Muscle of leg (tissue), 11 donors: ENCODE data around the gene MRPS15. TPM values are rescaled to one million over a fixed set of nuclear protein-coding genes. Genes with fewer than 3 reads are reported as not detected.

Source experiments
- DNase-seq: peaks from one replicate; pipeline ENCODE4 v3.0.0; 2013
- H3K27ac ChIP-seq: one replicate; pipeline ENCODE4 v1.5.1; 2013; ENCODE audit warnings: mild to moderate bottlenecking, low read length, control low read depth
- H3K27me3 ChIP-seq: one replicate; pipeline ENCODE4 v1.6.1; 2013; ENCODE audit warnings: low read length; ENCODE audit not compliant: control insufficient read depth, insufficient read depth
- H3K36me3 ChIP-seq: one replicate; pipeline ENCODE4 v1.6.1; 2013; ENCODE audit warnings: low read length; ENCODE audit not compliant: control insufficient read depth, insufficient read depth
- H3K4me1 ChIP-seq: one replicate; pipeline ENCODE4 v1.6.1; 2013; ENCODE audit warnings: low read length; ENCODE audit not compliant: control insufficient read depth, insufficient read depth
- H3K4me3 ChIP-seq: one replicate; pipeline ENCODE4 v1.5.1; 2013; ENCODE audit warnings: low read length, control low read depth
- H3K9me3 ChIP-seq: replicated peaks from 2 replicates; pipeline ENCODE4 v1.6.1; 2013; ENCODE audit warnings: low read depth, low read length; ENCODE audit not compliant: control insufficient read depth
- WGBS: methylation state at CpG from one replicate; pipeline ENCODE4 v1.1.5; 2013; ENCODE audit warnings: missing lambda C conversion rate; ENCODE audit not compliant: insufficient coverage; 5-methylcytosine and 5-hydroxymethylcytosine counted together
- polyA plus RNA-seq, 8 donors: library from polyadenylated mRNA; unstranded; fragments of 120-200 nt; gene quantifications; one replicate each; pipeline versions ENCODE4 v1.2.1 to v1.2.3, GENCODE V29; 2013; ENCODE audit warnings: inconsistent platforms in 1 of 8, low replicate concordance in 1 of 8; ENCODE audit not compliant: insufficient read length in 8 of 8, insufficient read depth in 1 of 8
- total RNA-seq: library from RNA; stranded (reverse); fragments of 120-200 nt; gene quantifications from one replicate; pipeline ENCODE4 v1.2.4, GENCODE V29; 2013

Gene MRPS15
- total and polyA plus RNA-seq, 9 donors, result 44.6 to 65.6 (median 59.8) TPM

DNA sequence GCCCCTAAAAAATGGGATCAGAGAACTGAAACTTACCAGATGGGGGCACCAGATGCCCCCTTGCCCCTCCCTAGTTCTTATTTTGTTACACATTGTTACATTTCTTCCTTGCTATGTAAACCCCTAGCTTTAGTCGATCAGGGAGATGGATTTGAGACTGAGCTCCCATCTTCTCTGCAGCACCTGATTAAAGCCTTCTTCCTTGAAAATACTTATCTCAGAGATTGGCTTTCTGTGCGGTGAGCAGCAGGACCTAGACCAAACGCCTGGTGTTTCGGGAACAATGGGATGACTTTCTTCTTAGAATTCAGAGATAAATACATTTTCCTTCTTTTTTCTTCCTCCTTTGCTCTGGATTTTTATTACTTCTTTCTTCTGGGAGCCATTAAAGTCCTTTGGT lies 49.8 kb downstream of the MRPS15 start:
- H3K4me3 ChIP-seq, result no peak overlapping the region
- H3K27me3 ChIP-seq, result no peaks in the 10 kb centered on the region
- no peak for DNase-seq
- no peaks in the 10 kb centered on the region for H3K4me1 ChIP-seq
- 86% methylated on average over 1 of the region's 4 CpGs for WGBS
- peaks cover 10% of the 10 kb centered on the region for H3K36me3 ChIP-seq
- no peak overlapping the region for H3K27ac ChIP-seq
- no peaks in the 10 kb centered on the region for H3K9me3 ChIP-seq

DNA sequence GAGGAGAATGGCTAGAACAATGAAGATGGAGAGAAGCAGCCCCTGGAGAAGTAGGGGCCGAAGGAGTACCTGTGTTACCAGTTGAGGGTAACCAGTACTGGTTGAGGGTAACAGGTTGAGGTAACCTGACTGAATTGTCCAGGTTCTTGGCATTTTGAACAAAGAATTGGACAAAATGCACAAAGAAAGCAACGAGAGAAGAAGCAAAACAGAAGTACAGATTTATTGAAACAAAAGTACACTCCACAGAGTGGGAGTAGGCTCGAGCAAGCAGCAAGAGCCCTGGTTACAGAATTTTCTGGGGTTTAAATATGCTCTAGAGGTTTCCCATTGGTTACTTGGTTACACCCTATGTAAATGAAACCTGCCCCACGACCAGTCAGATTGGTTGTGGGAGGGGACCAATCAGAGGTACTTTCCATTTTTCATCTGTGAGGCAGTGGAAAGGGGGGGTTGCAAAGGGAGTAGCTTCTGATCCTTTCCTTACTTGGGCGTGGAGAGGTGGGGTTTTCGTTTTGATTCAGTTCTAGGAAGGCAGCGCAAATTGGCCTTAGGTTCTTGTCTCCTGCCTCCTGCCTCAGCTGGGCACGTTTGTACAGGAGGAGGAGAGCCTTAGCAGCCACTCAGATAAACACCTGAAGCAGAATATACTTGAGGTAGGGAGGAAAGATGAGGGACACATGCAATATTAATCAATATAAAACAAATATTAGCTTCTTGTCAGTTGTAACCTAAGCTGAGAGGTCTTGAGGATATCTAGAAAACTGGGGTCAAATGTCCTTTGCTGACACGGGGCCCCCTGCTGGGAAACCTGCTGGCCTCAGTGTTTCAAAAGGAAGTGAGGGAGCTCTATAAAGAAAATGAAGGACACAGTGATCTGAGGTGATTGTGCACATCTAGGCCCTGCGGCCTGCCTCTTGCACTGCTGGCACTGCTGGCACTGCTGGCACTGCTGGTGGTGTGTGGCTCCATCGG lies 52.2 kb downstream of the MRPS15 start:
- Histone ChIP-seq H3K36me3 (no peaks in the 10 kb centered on the region), H3K27me3 (no peaks in the 10 kb centered on the region), H3K9me3 (no peaks in the 10 kb centered on the region), H3K4me3 (no peak overlapping the region), H3K27ac (no peak overlapping the region), H3K4me1 (no peaks in the 10 kb centered on the region)
- no peak for DNase-seq
- WGBS, result 89% methylated on average over 1 of the region's 11 CpGs

DNA sequence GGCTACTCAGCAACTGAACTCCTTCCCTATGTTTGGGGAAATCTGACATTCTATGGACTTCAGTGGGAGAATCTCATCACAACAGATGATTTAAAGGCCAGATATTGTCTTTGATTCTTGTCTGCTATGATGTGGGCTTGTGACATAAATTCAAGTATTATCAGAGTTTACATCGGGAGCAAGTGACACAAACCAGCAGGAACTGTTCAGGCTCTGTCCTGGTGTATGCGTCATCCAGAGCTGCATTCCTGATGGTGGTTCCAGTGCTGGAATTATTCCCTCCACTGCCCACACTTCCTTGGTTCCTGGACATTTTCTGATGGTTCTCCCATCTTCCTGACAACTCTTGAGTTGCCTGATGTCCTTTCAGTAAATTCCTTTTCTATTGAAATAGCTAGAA lies 55.7 kb downstream of the MRPS15 start:
- no peak for DNase-seq
- Histone ChIP-seq H3K4me1 (no peaks in the 10 kb centered on the region), H3K27me3 (no peaks in the 10 kb centered on the region), H3K36me3 (no peaks in the 10 kb centered on the region), H3K9me3 (no peaks in the 10 kb centered on the region), H3K27ac (no peak overlapping the region), H3K4me3 (no peak overlapping the region)
- 69% methylated on average over 2 of the region's 2 CpGs for WGBS

DNA sequence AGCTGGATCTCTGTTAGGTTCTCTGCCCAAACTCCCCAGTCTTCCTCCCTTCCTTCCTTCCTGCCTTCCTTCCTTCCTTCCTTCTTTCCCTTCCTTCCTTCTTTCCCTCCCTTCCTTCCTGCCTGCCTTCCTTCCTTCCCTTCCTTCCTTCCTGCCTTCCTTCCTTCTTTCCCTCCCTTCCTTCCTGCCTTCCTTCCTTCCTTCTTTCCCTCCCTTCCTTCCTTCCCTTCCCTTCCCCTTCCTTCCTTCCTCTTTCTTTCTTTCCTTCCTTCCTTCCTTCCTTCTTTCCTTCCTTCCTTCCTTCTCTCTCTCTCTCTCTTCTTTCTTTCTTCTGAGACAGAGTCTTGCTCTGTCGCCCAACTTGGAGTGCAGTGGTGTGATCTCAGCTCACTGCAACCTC lies 57.7 kb downstream of the MRPS15 start:
- no peaks in the 10 kb centered on the region for H3K9me3 ChIP-seq
- H3K4me1 ChIP-seq, result no peaks in the 10 kb centered on the region
- H3K4me3 ChIP-seq, result no peak overlapping the region
- no peaks in the 10 kb centered on the region for H3K36me3 ChIP-seq
- no peaks in the 10 kb centered on the region for H3K27me3 ChIP-seq
- DNase-seq, result no peak
- WGBS, result no CpG with 5 or more reads among the region's 1 CpG
- H3K27ac ChIP-seq, result no peak overlapping the region

Other genes starting within 250 kb of the MRPS15 start
- gene THRAP3, start 239.9 kb downstream of the MRPS15 start, total RNA-seq, result 55.6 TPM
- 100 to 1,000 TPM in 2 of 8 donors, 10 to 100 TPM in 6; 73.3 to 111 (median 92.7) TPM for gene THRAP3, start 239.9 kb downstream of the MRPS15 start, polyA plus RNA-seq
- gene SH3D21, start 158.0 kb downstream of the MRPS15 start, total RNA-seq, result 2.3 TPM
- gene SH3D21, start 158.0 kb downstream of the MRPS15 start, polyA plus RNA-seq, result 1 to 10 TPM; 2.5 to 5.9 (median 3.5) TPM
- gene EVA1B, start 140.7 kb downstream of the MRPS15 start, total RNA-seq, result 58.3 TPM
- gene EVA1B, start 140.7 kb downstream of the MRPS15 start, polyA plus RNA-seq, result 10 to 100 TPM; 28.5 to 55.7 (median 45.5) TPM
- gene STK40, start 78.5 kb downstream of the MRPS15 start, total RNA-seq, result 12.3 TPM
- 10 to 100 TPM; 20.4 to 33.1 (median 25.4) TPM for gene STK40, start 78.5 kb downstream of the MRPS15 start, polyA plus RNA-seq
- gene LSM10, start 66.5 kb downstream of the MRPS15 start, total RNA-seq, result 5.2 TPM
- 10 to 100 TPM; 21.0 to 26.4 (median 24.6) TPM for gene LSM10, start 66.5 kb downstream of the MRPS15 start, polyA plus RNA-seq
- gene OSCP1, start 13.9 kb downstream of the MRPS15 start, total RNA-seq, result 7.0 TPM
- 1 to 10 TPM; 4.0 to 7.6 (median 4.8) TPM for gene OSCP1, start 13.9 kb downstream of the MRPS15 start, polyA plus RNA-seq
- 1.3 TPM for gene CSF3R, start 18.5 kb upstream of the MRPS15 start, total RNA-seq
- 1 to 10 TPM; 2.0 to 5.3 (median 3.3) TPM for gene CSF3R, start 18.5 kb upstream of the MRPS15 start, polyA plus RNA-seq